C1 segment of cervical spinal cord (tissue), 14 donors: ENCODE data around the gene MLLT6.

Source experiments
- DNase-seq, 14 donors: peaks; one replicate each; lab custom pipeline; 2025; lab: John Stamatoyannopoulos, UW

Gene MLLT6

DNA sequence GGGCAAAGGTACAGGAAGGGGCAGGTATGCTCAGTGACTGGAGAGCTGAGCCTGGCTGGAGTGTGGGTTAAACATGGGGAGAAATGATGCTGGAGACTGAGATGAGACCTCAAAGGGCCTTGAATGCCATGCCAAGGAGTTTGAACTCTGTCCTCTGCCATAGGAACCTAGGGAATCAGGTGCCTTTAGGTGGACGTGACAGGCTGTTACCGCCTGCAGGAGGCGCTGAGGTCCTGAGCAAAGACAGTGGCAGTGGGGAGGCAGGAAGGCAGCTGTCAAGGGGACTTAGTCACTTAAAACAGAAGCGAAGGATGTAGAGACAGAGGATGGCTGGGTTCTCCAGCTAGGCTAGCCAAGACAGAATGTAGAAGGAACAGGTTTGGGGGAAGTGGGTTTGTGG is 56.5 kb downstream of the MLLT6 start:
- DNase-seq: no peak

DNA sequence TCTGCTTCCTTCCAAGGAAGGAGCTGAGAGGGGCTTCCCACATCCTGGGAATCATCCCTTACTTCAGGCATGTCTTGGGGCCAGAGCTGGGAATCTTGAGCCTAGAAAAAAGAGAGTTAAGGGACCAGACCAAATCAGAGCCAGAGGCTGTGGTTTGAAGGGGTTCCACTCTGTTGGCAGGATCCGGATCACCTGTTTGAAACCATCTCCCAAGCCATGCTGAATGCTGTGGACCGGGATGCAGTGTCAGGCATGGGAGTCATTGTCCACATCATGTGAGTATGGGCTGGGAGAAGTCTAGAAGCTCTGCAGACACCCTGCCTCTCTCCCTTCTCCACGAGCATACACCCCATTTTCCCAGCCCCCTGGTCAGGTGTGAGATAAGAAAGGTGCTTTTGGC is 57.2 kb downstream of the MLLT6 start:
- no peak for DNase-seq

DNA sequence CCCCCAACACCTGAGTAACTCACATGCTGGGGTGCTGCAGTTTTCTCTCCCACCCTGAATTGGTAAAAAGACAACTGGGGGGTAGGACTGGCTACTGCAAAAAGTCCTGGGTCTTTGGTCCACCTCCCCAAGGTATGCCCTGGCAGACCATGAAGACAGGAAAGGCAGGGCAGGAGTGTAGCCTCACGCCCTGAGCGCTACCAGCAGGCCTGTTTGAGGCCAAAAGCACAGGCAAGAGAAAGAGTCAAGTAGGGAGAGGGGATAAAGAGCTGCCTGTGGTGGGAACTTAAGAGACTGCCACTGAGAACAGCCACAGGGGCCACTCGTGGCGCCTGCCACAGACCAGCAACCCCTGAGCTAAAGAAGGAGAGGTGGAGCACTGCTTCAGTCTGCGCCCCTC is 61.3 kb downstream of the MLLT6 start:
- no peak for DNase-seq

DNA sequence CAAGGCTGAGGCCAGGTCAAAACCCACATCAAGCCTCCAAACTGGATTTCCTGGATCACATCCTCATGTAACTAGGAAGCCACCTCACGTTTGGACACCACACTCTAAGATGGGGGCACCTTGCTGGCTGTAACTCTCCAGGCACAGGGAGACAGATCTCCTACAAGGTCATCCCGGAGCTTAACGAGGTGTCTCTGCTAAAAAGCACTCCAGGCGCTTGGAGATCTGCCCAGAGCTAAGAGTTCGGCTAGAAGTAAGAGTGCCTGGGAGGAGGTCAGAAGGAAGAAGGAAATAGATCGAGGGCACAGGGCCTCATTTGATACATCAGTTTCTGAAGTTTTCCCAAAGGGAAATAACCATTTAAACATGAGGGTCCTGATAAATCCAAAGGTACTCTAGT is 63.3 kb downstream of the MLLT6 start:
- DNase-seq: no peak

DNA sequence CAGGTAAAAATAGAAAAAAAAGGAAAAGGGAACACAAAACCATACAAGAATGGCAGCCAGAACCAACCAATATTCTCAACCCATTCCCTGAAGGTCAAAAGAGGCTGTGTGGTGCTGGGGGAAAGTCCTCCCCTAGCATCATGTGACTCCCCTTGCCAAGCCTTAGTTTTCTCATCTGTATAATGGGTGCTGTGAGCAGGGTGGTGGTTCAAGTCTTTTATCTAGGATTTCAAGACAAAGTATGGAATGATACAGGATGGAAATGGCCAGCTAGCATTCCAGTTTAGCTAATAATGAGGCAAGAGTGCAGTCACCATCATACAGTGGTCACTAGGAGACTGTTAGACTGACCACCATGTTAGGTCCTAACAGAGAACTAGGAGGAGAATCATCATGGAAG is 68.2 kb downstream of the MLLT6 start:
- no peak for DNase-seq

DNA sequence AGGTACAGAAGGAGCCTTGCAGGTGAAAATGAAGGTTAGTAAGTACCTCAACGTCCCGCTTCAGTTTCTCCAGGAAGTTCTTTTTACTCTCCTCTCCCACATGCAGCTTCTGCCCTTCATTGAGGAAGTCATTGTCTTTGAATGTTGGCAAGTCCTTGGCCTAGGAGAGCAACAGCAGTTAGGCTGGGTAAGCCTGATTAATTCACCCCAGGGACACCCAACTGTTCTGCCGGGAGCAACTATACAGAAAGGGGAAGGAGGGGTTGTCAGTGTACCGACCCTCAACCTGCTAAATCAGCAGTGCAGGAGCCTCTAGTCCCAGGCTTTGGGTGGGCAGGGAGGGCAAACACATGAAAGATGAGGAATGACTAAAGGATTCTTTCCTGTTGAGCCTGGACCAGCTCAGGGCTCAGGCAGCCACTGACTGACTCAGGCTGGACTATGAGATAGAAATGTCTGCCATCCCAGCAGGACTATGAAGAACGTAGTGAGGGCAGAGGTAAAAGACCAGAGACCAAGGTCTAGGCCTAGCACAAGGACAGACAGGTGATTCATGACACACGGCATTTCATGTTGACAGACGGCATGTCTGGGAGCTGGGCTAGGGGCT is 72.7 kb downstream of the MLLT6 start:
- no peak for DNase-seq
